B cell (primary cell): ENCODE measurements around the gene TLE3. TPM values are rescaled to one million over a fixed set of nuclear protein-coding genes. Genes with fewer than 3 reads are reported as not detected.

ENCODE experiments used
- ATAC-seq: fragments of 200-7000 bp; cut with Tn5 transposase; one replicate; pipeline ENCODE4 v1.10.0; 2021; ENCODE audit warnings: low read depth, mild to moderate bottlenecking, moderate number of reproducible peaks, moderate library complexity
- CTCF ChIA-PET: fragments of 350-600 bp; sonication (Branson Sonifier 250); formaldehyde crosslinking; loops from one replicate; lab custom pipeline; 2021; ENCODE audit warnings: antibody characterized with exemption, inconsistent platforms; lab: Charles Lee
- POLR2A ChIA-PET: fragments of 350-600 bp; sonication (Branson Sonifier 250); formaldehyde crosslinking; loops from one replicate; lab custom pipeline; 2021; ENCODE audit warnings: antibody characterized with exemption; lab: Charles Lee
- DNase-seq: peaks from one replicate; pipeline ENCODE4 v3.0.0; 2013
- H2AFZ ChIP-seq: 2 replicates; pipeline ENCODE4 v1.6.1; 2012; ENCODE audit warnings: mild to moderate bottlenecking, low read depth, low read length; ENCODE audit not compliant: insufficient read depth, poor library complexity, severe bottlenecking
- H3K27ac ChIP-seq, 2 donors: 1 replicate in 1 of 2; 2 replicates in 1 of 2; pipeline ENCODE4 v1.5.1; 2012 to 2013; ENCODE audit warnings: low read length in 2 of 2, mild to moderate bottlenecking in 2 of 2, moderate library complexity in 1 of 2
- H3K27me3 ChIP-seq, 4 experiments: fragments of 200-600 bp in 1 of 4; sonication (generic) in 1 of 4; replicated peaks in 1 of 4; 1 replicate in 2 of 4; 2 replicates in 2 of 4; pipeline versions ENCODE4 v1.6.1 to v1.7.0; 2013 to 2016; ENCODE audit warnings: low read length in 3 of 4, mild to moderate bottlenecking in 2 of 4, mixed read lengths in 1 of 4, moderate library complexity in 1 of 4; ENCODE audit not compliant: insufficient read depth in 4 of 4, control insufficient read depth in 3 of 4; ENCODE audit errors: control extremely low read depth in 1 of 4
- H3K36me3 ChIP-seq, 2 experiments: replicated peaks in 1 of 2; 1 replicate in 1 of 2; 2 replicates in 1 of 2; pipeline versions ENCODE4 v1.6.1 to v1.7.1; 2013; ENCODE audit warnings: low read length in 1 of 2; ENCODE audit not compliant: insufficient read depth in 2 of 2, control insufficient read depth in 1 of 2; ENCODE audit errors: control extremely low read depth in 1 of 2, extremely low read depth in 1 of 2
- H3K4me1 ChIP-seq, 2 donors: fragments of 200-600 bp in 1 of 2; sonication (generic) in 1 of 2; 1 replicate in 1 of 2; 2 replicates in 1 of 2; pipeline versions ENCODE4 v1.5.1 to v1.6.1; 2013 to 2017; ENCODE audit warnings: low read length in 2 of 2; ENCODE audit not compliant: control insufficient read depth in 2 of 2, insufficient read depth in 2 of 2
- H3K4me2 ChIP-seq: replicated peaks from 2 replicates; pipeline ENCODE3; 2012; ENCODE audit warnings: mild to moderate bottlenecking, low read depth, low read length; ENCODE audit not compliant: poor library complexity, severe bottlenecking
- H3K4me3 ChIP-seq, 5 experiments: fragments of 200-600 bp in 1 of 5; sonication (generic) in 1 of 5; 1 replicate in 3 of 5; 2 replicates in 2 of 5; pipeline versions ENCODE4 v1.5.1 to v1.7.0; 2011 to 2016; ENCODE audit warnings: low read length in 4 of 5, mild to moderate bottlenecking in 4 of 5, low read depth in 2 of 5, control low read depth in 1 of 5, moderate library complexity in 1 of 5; ENCODE audit not compliant: insufficient read depth in 1 of 5; ENCODE audit errors: control extremely low read depth in 1 of 5, extremely low read depth in 1 of 5
- H3K79me2 ChIP-seq: fragments of 200-600 bp; sonication (generic); one replicate; pipeline ENCODE4 v1.6.0; 2016; ENCODE audit warnings: low read length; ENCODE audit not compliant: control insufficient read depth, insufficient read depth
- H3K9ac ChIP-seq: fragments of 200-600 bp; sonication (generic); 2 replicates; pipeline ENCODE4 v1.6.1; 2017; ENCODE audit warnings: mild to moderate bottlenecking, low read length, moderate library complexity
- H3K9me3 ChIP-seq, 3 donors: one replicate each; pipeline versions ENCODE4 v1.6.1 to v1.7.1; 2013; ENCODE audit warnings: low read length in 2 of 3; ENCODE audit not compliant: control insufficient read depth in 2 of 3, insufficient read depth in 1 of 3; ENCODE audit errors: control extremely low read depth in 1 of 3
- H4K20me1 ChIP-seq: 2 replicates; pipeline ENCODE4 v1.6.0; 2012; ENCODE audit warnings: mild to moderate bottlenecking, low read length; ENCODE audit not compliant: insufficient read depth, control insufficient read depth, poor library complexity, severe bottlenecking
- H3K27ac Mint-ChIP-seq: one replicate; pipeline ENCODE4 v1.8.0; 2021; ENCODE audit warnings: mixed read lengths
- H3K27me3 Mint-ChIP-seq: one replicate; pipeline ENCODE4 v1.8.0; 2021; ENCODE audit warnings: mixed read lengths
- H3K4me1 Mint-ChIP-seq: one replicate; pipeline ENCODE4 v1.8.0; 2021; ENCODE audit warnings: mixed read lengths
- H3K4me3 Mint-ChIP-seq: one replicate; pipeline ENCODE4 v1.8.0; 2021; ENCODE audit warnings: mixed read lengths
- H3K9me3 Mint-ChIP-seq: one replicate; pipeline ENCODE4 v1.8.0; 2022; ENCODE audit warnings: mixed read lengths; ENCODE audit not compliant: insufficient read depth
- CTCF ChIP-seq: fragments of 200-600 bp; IDR thresholded peaks from one replicate; pipeline ENCODE4 v1.8.0; 2022; ENCODE audit warnings: antibody characterized with exemption, mild to moderate bottlenecking
- EZH2 ChIP-seq: IDR thresholded peaks from 2 replicates; pipeline ENCODE4 v1.6.1; 2012; ENCODE audit warnings: borderline replicate concordance, low read depth, mild to moderate bottlenecking, moderate library complexity, low read length; ENCODE audit not compliant: insufficient read depth, poor library complexity, severe bottlenecking
- WGBS: methylation state at CpG from one replicate; pipeline ENCODE4 v1.1.5; 2013; ENCODE audit warnings: missing lambda C conversion rate; ENCODE audit not compliant: insufficient coverage; 5-methylcytosine and 5-hydroxymethylcytosine counted together
- intact Hi-C: fragments of 100-400 bp; cut with micrococcal nuclease; formaldehyde crosslinking; loops from one replicate; pipeline ENCODE4 v1.10.0; 2022
- polyA plus RNA-seq: library from polyadenylated mRNA; depleted of rRNA; stranded (reverse); fragments of >200 nt; gene quantifications from 2 replicates; pipeline ENCODE4 v1.2.3, GENCODE V29; 2012
- total RNA-seq, 2 donors: library from RNA; stranded (reverse); fragments of 120-200 nt in 1 of 2; gene quantifications; 1 replicate in 1 of 2; 2 replicates in 1 of 2; pipeline versions ENCODE4 v1.2.3 to v1.2.4, GENCODE V29; 2013 to 2022

The TLE3 gene
- total and polyA plus RNA-seq, 2 donors (not counting 1 experiment from before 2014, with no cell fraction given): 187 to 278 TPM

GRCh38 chr15:70031713-70032112 is 66.0 kb downstream of the TLE3 start:
- ChIA-PET POLR2A (no interaction called here), CTCF (no interaction called here)
- H3K4me3 Mint-ChIP-seq: no peak overlapping the region
- no peaks in the 10 kb centered on the region for H3K79me2 ChIP-seq
- no peak overlapping the region for H2AFZ ChIP-seq
- intact Hi-C loops: no loop called here
- no peaks in the 10 kb centered on the region for H4K20me1 ChIP-seq
- H3K9me3 Mint-ChIP-seq: no peaks in the 10 kb centered on the region
- no peak overlapping the region for H3K27ac Mint-ChIP-seq
- no peaks in the 10 kb centered on the region for H3K9me3 ChIP-seq
- no peaks in the 10 kb centered on the region for H3K36me3 ChIP-seq
- no peak overlapping the region for H3K4me2 ChIP-seq
- no peak overlapping the region for H3K9ac ChIP-seq
- TF ChIP-seq EZH2 (no peak), CTCF (no peak)
- ATAC-seq (no peak), DNase-seq (no peak)
- 100% methylated on average over 1 of the region's 2 CpGs for WGBS
- peaks cover 25% of the 10 kb centered on the region for H3K4me1 Mint-ChIP-seq
- no peak overlapping the region for H3K27ac ChIP-seq
- peaks cover 0 to 7% (median 0%) of the 10 kb centered on the region in 4 experiments for H3K27me3 ChIP-seq
- H3K27me3 Mint-ChIP-seq: no peaks in the 10 kb centered on the region
- H3K4me1 ChIP-seq: peaks cover 22 to 29% of the 10 kb centered on the region in 2 donors
- H3K4me3 ChIP-seq: no peak overlapping the region

- Mint-ChIP-seq H3K4me1 (peaks cover 22% of the 10 kb centered on the region), H3K27ac (no peak overlapping the region), H3K4me3 (no peak overlapping the region), H3K27me3 (no peaks in the 10 kb centered on the region), H3K9me3 (no peaks in the 10 kb centered on the region)
- WGBS: 100% methylated on average over 2 of the region's 5 CpGs
- no peaks in the 10 kb centered on the region for H4K20me1 ChIP-seq
- no peak overlapping the region for H3K4me2 ChIP-seq
- H2AFZ ChIP-seq: no peak overlapping the region
- H3K9me3 ChIP-seq: no peaks in the 10 kb centered on the region
- ChIA-PET CTCF (no interaction called here), POLR2A (no interaction called here)
- intact Hi-C loops: no loop called here
- H3K9ac ChIP-seq: no peak overlapping the region
- H3K27ac ChIP-seq: no peak overlapping the region
- peaks cover 18 to 25% of the 10 kb centered on the region in 2 donors for H3K4me1 ChIP-seq
- H3K36me3 ChIP-seq: no peaks in the 10 kb centered on the region
- no peak overlapping the region for H3K4me3 ChIP-seq
- peaks cover 0 to 7% (median 0%) of the 10 kb centered on the region in 4 experiments for H3K27me3 ChIP-seq
- DNase-seq (no peak), ATAC-seq (no peak)
- H3K79me2 ChIP-seq: no peaks in the 10 kb centered on the region
- no peak for TF ChIP-seq CTCF
- no peak for TF ChIP-seq EZH2
These were observed 66.5 kb downstream of the TLE3 start for GRCh38 chr15:70031261-70031660.
